HCT116 (cell line): ENCODE data around the gene EMD. TPM values are rescaled to one million over a fixed set of nuclear protein-coding genes. Genes with fewer than 3 reads are reported as not detected.

Source experiments
- ATAC-seq: fragments of 200-7000 bp; cut with Tn5 transposase; 2 replicates; pipeline ENCODE4 v1.9.1; 2020; ENCODE audit warnings: mild to moderate bottlenecking, moderate library complexity
- BruUV-seq: library from RNA; stranded (reverse); fragments of 400-500 nt; replicated peaks from 2 replicates; lab custom pipeline; 2021; lab: Mats Ljungman, UMichigan
- CTCF ChIA-PET: fragments of 300-600 bp; sonication (Branson Sonifier 250); formaldehyde crosslinking; loops from one replicate; lab custom pipeline; 2021; ENCODE audit warnings: antibody characterized with exemption; lab: Charles Lee
- POLR2A ChIA-PET: fragments of 300-600, 350-600 bp; sonication (Branson Sonifier 250); formaldehyde crosslinking; loops from one replicate; lab custom pipeline; 2021; ENCODE audit warnings: antibody characterized with exemption; lab: Charles Lee
- RAD21 ChIA-PET, 2 experiments: fragments of 300-600 bp; sonication (Branson Sonifier 250); formaldehyde crosslinking; loops; one replicate each; lab custom pipeline; 2023; ENCODE audit warnings: low total read pairs in 2 of 2; ENCODE audit not compliant: uncharacterized antibody in 2 of 2, unreplicated experiment in 2 of 2, low non-redundant PET in 1 of 2; lab: Charles Lee
- DNase-seq: peaks from one replicate; pipeline ENCODE4 v3.0.0-alpha.2; 2010; ENCODE audit warnings: low read depth, low spot score
- H2AFZ ChIP-seq: fragments of 200-600 bp; shearing (Covaris generic), sonication (generic); 2 replicates; pipeline ENCODE4 v1.6.1; 2017; ENCODE audit warnings: low read depth, mixed run types, mixed read lengths, antibody characterized with exemption, low read length; ENCODE audit not compliant: poor library complexity, severe bottlenecking
- H3K27ac ChIP-seq: 2 replicates; pipeline ENCODE4 v1.5.1; 2012; ENCODE audit warnings: low read depth, low read length
- H3K27me3 ChIP-seq: fragments of 200-600 bp; sonication (generic); 2 replicates; pipeline ENCODE4 v1.6.1; 2016; ENCODE audit warnings: mixed run types, low read length, mixed read lengths; ENCODE audit not compliant: insufficient read depth
- H3K36me3 ChIP-seq, 2 experiments: fragments of 200-500 bp in 1 of 2; fragments of 200-600 bp in 1 of 2; sonication (Bioruptor generic) in 1 of 2; sonication (generic) in 1 of 2; 2 replicates each; pipeline versions ENCODE4 v1.5.1 to v1.6.1; 2014 to 2016; ENCODE audit warnings: low read length in 2 of 2, inconsistent platforms in 1 of 2, mixed read lengths in 1 of 2, mixed run types in 1 of 2; ENCODE audit not compliant: insufficient read depth in 2 of 2, control insufficient read depth in 1 of 2
- H3K4me1 ChIP-seq, 2 experiments: fragments of 200-600 bp in 1 of 2; sonication (generic) in 1 of 2; 2 replicates each; pipeline versions ENCODE4 v1.5.1 to v1.6.1; 2012 to 2017; ENCODE audit warnings: low read length in 2 of 2, inconsistent platforms in 1 of 2, mild to moderate bottlenecking in 1 of 2, mixed read lengths in 1 of 2, mixed run types in 1 of 2, moderate library complexity in 1 of 2; ENCODE audit not compliant: insufficient read depth in 2 of 2, control insufficient read depth in 1 of 2
- H3K4me2 ChIP-seq: fragments of 200-600 bp; sonication (generic); 2 replicates; pipeline ENCODE4 v1.6.1; 2017; ENCODE audit warnings: mixed run types, low read length, mixed read lengths
- H3K4me3 ChIP-seq, 2 experiments: fragments of 200-600 bp in 1 of 2; sonication (generic) in 1 of 2; replicated peaks in 1 of 2; 2 replicates each; pipeline ENCODE4 v1.5.1; 2011 to 2016; ENCODE audit warnings: low read length in 2 of 2, control low read depth in 1 of 2, low read depth in 1 of 2, mild to moderate bottlenecking in 1 of 2, mixed read lengths in 1 of 2, mixed run types in 1 of 2
- H3K79me2 ChIP-seq: fragments of 200-600 bp; sonication (generic); 2 replicates; pipeline ENCODE4 v1.6.1; 2017; ENCODE audit warnings: mild to moderate bottlenecking, mixed run types, low read length, moderate library complexity, mixed read lengths; ENCODE audit not compliant: insufficient read depth
- H3K9ac ChIP-seq: fragments of 200-600 bp; sonication (generic); 2 replicates; pipeline ENCODE4 v1.6.1; 2016; ENCODE audit warnings: low read length, mixed read lengths
- H3K9me2 ChIP-seq: fragments of 200-600 bp; sonication (generic), shearing (Covaris generic); 2 replicates; pipeline ENCODE4 v1.6.1; 2017; ENCODE audit warnings: mixed run types, mild to moderate bottlenecking, moderate library complexity; ENCODE audit not compliant: insufficient read depth
- H3K9me3 ChIP-seq, 2 experiments: fragments of 200-500 bp in 1 of 2; fragments of 200-600 bp in 1 of 2; sonication (Bioruptor generic) in 1 of 2; sonication (generic) in 1 of 2; 2 replicates each; pipeline ENCODE4 v1.6.1; 2014 to 2017; ENCODE audit warnings: low read length in 2 of 2, mixed read lengths in 2 of 2, inconsistent platforms in 1 of 2, low read depth in 1 of 2, mild to moderate bottlenecking in 1 of 2, mixed run types in 1 of 2, moderate library complexity in 1 of 2; ENCODE audit not compliant: control insufficient read depth in 1 of 2, insufficient read depth in 1 of 2
- H4K20me1 ChIP-seq: fragments of 200-600 bp; sonication (generic), shearing (Covaris generic); 2 replicates; pipeline ENCODE4 v1.6.1; 2017; ENCODE audit warnings: mixed run types, mild to moderate bottlenecking, moderate library complexity; ENCODE audit not compliant: insufficient read depth
- CTCF ChIP-seq, 3 experiments: fragments of 200-600 bp in 1 of 3; sonication (generic) in 1 of 3; IDR thresholded peaks in 2 of 3; conservative IDR thresholded peaks in 1 of 3; 2 replicates each; pipeline ENCODE4 v1.5.1; 2012 to 2017; ENCODE audit warnings: low read depth in 2 of 3, low read length in 2 of 3, antibody characterized with exemption in 1 of 3, borderline replicate concordance in 1 of 3, control low read depth in 1 of 3, mild to moderate bottlenecking in 1 of 3, mixed read lengths in 1 of 3, mixed run types in 1 of 3, moderate library complexity in 1 of 3; ENCODE audit not compliant: insufficient read depth in 1 of 3
- POLR2AphosphoS5 ChIP-seq: IDR thresholded peaks from 2 replicates; pipeline ENCODE4 v1.6.1; 2011; ENCODE audit warnings: mild to moderate bottlenecking, low read depth, low read length, moderate library complexity
- TCF7L2 ChIP-seq: IDR thresholded peaks from 2 replicates; pipeline ENCODE4 v1.7.0; 2011; ENCODE audit warnings: borderline replicate concordance, inconsistent platforms; ENCODE audit not compliant: insufficient read depth, insufficient read length; ENCODE audit errors: extremely low read depth
- ZFX ChIP-seq: fragments of 450-650 bp; IDR thresholded peaks from 2 replicates; pipeline ENCODE4 v1.6.1; 2017
- intact Hi-C: fragments of 100-400 bp; cut with micrococcal nuclease; formaldehyde crosslinking; loops from 2 replicates; pipeline ENCODE4 v1.10.0; 2022
- total RNA-seq: library from RNA; stranded (reverse); gene quantifications from one replicate; pipeline ENCODE4 v1.2.1, GENCODE V29; 2021; ENCODE audit not compliant: unreplicated experiment
- TF ChIP-seq, protein P1 (sequence below): IDR thresholded peaks from 2 replicates; pipeline ENCODE4 v1.6.1; 2012
- TF ChIP-seq, protein P2 (sequence below): IDR thresholded peaks from 2 replicates; pipeline ENCODE4 v1.6.1; 2012; ENCODE audit warnings: low read depth

EMD gene
- total RNA-seq, 1 experiment from 2014 or later, result 102 TPM

DNA sequence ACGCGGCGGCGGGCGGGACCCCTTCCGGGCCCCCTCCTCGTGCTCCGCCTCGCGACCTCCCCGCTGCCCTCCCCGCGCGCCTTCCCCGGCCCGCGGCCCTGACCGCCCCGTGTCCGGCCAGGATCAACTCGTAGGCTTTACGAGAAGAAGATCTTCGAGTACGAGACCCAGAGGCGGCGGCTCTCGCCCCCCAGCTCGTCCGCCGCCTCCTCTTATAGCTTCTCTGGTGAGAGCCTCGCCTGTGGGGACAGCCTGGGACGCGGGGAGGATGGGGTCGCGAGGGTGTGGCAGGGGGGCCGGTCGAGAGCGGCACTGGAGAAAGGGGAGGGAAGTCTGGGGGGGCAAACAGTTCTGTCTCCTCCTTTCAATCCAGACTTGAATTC is 465 bp downstream of the EMD start:
- Histone ChIP-seq H3K27ac (peak overlapping the region; percentile 94), H4K20me1 (no peaks in the 10 kb centered on the region)
- intact Hi-C loops, result no loop called here

More for the DNA sequence above, 465 bp downstream of the EMD start:
- Histone ChIP-seq H3K9ac (peak overlapping the region; percentile 98), H3K9me3 (no peaks in the 10 kb centered on the region), H3K79me2 (peaks cover 25% of the 10 kb centered on the region), H3K36me3 (peaks cover 0 to 4% of the 10 kb centered on the region in 2 experiments; a peak in 2 of 4 replicates), H3K4me3 (peak overlapping the region; percentile 80 to 84), H3K27me3 (no peaks in the 10 kb centered on the region), H3K4me1 (peaks cover 12 to 40% of the 10 kb centered on the region in 2 experiments), H3K9me2 (no peaks in the 10 kb centered on the region), H2AFZ (no peak overlapping the region), H3K4me2 (peak overlapping the region; percentile 88)
- CTCF ChIA-PET, result no interaction called here
- RAD21 ChIA-PET, result interaction anchor here in 1 of 2 experiments (0.7 kb wide), 1 partner anchor 374 kb away, joined by 8 read pairs; no protein-coding TSS in a partner anchor
- DNase-seq (no peak), ATAC-seq (no peak)
- TF ChIP-seq, protein P1, sequence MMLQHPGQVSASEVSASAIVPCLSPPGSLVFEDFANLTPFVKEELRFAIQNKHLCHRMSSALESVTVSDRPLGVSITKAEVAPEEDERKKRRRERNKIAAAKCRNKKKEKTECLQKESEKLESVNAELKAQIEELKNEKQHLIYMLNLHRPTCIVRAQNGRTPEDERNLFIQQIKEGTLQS, result no peak
- TF ChIP-seq, protein P2, sequence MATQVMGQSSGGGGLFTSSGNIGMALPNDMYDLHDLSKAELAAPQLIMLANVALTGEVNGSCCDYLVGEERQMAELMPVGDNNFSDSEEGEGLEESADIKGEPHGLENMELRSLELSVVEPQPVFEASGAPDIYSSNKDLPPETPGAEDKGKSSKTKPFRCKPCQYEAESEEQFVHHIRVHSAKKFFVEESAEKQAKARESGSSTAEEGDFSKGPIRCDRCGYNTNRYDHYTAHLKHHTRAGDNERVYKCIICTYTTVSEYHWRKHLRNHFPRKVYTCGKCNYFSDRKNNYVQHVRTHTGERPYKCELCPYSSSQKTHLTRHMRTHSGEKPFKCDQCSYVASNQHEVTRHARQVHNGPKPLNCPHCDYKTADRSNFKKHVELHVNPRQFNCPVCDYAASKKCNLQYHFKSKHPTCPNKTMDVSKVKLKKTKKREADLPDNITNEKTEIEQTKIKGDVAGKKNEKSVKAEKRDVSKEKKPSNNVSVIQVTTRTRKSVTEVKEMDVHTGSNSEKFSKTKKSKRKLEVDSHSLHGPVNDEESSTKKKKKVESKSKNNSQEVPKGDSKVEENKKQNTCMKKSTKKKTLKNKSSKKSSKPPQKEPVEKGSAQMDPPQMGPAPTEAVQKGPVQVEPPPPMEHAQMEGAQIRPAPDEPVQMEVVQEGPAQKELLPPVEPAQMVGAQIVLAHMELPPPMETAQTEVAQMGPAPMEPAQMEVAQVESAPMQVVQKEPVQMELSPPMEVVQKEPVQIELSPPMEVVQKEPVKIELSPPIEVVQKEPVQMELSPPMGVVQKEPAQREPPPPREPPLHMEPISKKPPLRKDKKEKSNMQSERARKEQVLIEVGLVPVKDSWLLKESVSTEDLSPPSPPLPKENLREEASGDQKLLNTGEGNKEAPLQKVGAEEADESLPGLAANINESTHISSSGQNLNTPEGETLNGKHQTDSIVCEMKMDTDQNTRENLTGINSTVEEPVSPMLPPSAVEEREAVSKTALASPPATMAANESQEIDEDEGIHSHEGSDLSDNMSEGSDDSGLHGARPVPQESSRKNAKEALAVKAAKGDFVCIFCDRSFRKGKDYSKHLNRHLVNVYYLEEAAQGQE, result no peak
- TF ChIP-seq CTCF (IDR thresholded peaks at IDR 0.05 in 2 of 3, conservative IDR thresholded peaks at IDR 0.05 in 1 of 3; ENCODE audit: borderline replicate concordance in 1 of 3, insufficient read depth in 1 of 3, low read depth in 2 of 3, low read length in 2 of 3) (no peak), POLR2AphosphoS5 (no peak), TCF7L2 (no peak), ZFX (peak; percentile 80; the same call in 1 of the 2 replicates)
- POLR2A ChIA-PET, result interaction anchor here (1.0 to 1.3 kb wide), 2 partner anchors 9 to 10 kb away, joined by 7 to 9 read pairs; no protein-coding TSS in a partner anchor
- no TSS peak for BruUV-seq
